ENCODE data around the gene SPOCK1.

Gene SPOCK1

DNA sequence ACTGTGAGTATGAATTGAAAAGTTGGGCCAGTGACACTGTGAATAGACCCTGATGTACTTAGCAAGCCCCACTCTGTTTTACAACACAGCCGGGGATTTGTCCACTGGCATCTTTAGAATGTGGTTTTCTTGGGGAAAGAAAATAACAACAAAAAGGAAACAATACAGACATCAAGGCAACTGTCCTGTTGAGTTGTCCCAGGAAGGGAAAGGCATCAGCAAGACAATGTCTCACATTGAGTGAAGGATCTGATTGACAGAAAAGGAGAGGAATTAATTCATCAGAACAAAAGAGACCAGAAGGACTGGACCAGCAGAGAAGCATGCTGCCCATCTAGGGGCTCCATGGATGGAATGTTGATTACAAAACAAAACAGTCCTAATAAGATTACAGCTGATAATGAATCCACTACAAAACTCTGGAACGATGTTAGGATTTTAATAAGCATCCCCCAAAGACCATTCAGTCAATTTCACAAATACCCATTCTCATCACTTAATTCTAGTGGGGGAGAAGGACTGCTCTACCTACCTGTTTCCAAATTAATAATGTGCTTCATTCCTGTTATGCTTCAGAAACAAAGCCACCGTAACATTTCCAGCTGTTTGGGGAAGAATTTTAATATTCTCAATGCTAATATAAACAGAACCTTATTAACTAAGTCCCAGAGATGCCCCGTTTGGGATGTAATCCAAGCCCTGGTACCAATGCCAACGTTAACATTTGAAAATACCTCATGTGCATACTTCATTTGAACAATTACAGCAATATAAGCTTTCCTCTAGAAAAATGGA lies 298.0 kb downstream of the SPOCK1 start:
- TF ChIP-seq MYC (IDR thresholded peaks at IDR 0.05; ENCODE audit: low read depth, low read length) (no peak), POLR2A (IDR thresholded peaks at IDR 0.05; ENCODE audit: extremely low read depth, insufficient read length) (no peak)
- TF ChIP-seq, protein P1, sequence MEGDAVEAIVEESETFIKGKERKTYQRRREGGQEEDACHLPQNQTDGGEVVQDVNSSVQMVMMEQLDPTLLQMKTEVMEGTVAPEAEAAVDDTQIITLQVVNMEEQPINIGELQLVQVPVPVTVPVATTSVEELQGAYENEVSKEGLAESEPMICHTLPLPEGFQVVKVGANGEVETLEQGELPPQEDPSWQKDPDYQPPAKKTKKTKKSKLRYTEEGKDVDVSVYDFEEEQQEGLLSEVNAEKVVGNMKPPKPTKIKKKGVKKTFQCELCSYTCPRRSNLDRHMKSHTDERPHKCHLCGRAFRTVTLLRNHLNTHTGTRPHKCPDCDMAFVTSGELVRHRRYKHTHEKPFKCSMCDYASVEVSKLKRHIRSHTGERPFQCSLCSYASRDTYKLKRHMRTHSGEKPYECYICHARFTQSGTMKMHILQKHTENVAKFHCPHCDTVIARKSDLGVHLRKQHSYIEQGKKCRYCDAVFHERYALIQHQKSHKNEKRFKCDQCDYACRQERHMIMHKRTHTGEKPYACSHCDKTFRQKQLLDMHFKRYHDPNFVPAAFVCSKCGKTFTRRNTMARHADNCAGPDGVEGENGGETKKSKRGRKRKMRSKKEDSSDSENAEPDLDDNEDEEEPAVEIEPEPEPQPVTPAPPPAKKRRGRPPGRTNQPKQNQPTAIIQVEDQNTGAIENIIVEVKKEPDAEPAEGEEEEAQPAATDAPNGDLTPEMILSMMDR (IDR thresholded peaks at IDR 0.05; ENCODE audit: low read depth, low read length) = no peak
- TF ChIP-seq, protein P2, sequence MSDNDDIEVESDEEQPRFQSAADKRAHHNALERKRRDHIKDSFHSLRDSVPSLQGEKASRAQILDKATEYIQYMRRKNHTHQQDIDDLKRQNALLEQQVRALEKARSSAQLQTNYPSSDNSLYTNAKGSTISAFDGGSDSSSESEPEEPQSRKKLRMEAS (IDR thresholded peaks at IDR 0.05; ENCODE audit: low read depth, low read length) = no peak
- DNase-seq (ENCODE audit: low read depth) = no peak

DNA sequence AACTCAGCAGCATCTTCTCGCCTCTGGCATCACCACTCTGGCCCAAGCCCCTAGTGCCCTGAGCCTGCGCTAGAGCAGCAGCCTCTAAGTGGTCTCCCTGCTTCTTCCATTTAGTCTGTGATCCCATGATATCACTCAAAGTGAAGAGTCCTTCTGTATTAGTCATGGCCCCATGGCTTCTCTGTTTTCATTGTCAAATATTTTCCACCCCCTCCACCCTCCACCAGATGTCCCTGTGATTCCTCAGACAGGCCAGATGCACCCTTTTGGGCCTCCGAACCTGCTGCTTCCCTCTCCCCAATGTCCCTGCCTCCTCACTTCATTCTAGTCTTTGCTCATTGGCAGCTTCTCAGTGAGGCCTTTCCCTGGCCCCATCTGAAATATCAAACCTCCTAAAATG lies 299.2 kb downstream of the SPOCK1 start:
- TF ChIP-seq, protein P2 (IDR thresholded peaks at IDR 0.05; ENCODE audit: low read depth, low read length) = no peak
- TF ChIP-seq POLR2A (IDR thresholded peaks at IDR 0.05; ENCODE audit: extremely low read depth, insufficient read length) (no peak), MYC (IDR thresholded peaks at IDR 0.05; ENCODE audit: low read depth, low read length) (no peak)
- TF ChIP-seq, protein P1 (IDR thresholded peaks at IDR 0.05; ENCODE audit: low read depth, low read length) = no peak
- no peak overlapping the region for H3K4me3 ChIP-seq (ENCODE audit: low read depth, low read length)
- DNase-seq (ENCODE audit: low read depth) = no peak

More for the DNA sequence above, 298.0 kb downstream of the SPOCK1 start:
- H3K4me3 ChIP-seq (ENCODE audit: low read depth, low read length) = no peak overlapping the region

DNA sequence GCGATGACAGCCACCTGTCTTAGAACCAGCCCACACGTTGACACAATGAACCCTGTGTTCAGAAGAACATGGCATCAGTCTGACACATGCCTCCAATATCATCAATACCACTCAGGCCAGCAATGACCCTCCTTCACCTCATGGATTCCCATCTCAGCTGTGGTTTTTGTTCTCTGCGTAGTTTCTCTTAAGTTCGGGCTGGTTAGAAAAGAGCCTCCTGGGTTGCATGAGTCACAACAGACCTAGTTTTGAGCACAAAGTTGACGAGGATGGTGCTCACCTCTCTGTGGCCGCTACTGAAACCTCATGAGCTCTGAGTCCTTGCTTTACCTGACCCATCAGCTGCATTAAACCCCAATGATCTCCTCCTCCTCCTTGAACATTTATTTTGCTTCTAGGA lies 299.9 kb downstream of the SPOCK1 start:
- no peak overlapping the region for H3K4me3 ChIP-seq (ENCODE audit: low read depth, low read length)
- no peak for DNase-seq (ENCODE audit: low read depth)
- TF ChIP-seq, protein P1 (IDR thresholded peaks at IDR 0.05; ENCODE audit: low read depth, low read length) = no peak
- TF ChIP-seq, protein P2 (IDR thresholded peaks at IDR 0.05; ENCODE audit: low read depth, low read length) = no peak
- no peak for TF ChIP-seq POLR2A (IDR thresholded peaks at IDR 0.05; ENCODE audit: extremely low read depth, insufficient read length)
- no peak for TF ChIP-seq MYC (IDR thresholded peaks at IDR 0.05; ENCODE audit: low read depth, low read length)

DNA sequence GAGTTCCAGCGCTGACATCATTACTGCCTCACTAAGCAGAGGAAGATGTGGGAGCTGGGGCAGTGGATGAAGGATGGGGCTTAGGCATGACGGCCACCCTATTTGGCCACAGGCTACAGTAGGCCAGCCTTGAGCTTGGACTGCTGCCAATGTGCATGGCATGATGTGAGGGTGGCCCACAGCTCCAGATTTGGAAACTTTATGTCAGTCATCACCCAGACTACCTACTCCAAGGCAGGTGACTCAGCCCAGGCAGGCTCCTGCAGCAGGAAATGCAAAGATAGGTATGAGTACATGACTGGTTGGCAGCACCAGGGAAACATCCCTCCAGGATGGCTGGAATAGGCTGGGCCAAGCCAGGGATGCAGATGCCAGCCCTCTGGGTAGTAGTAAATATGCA lies 303.6 kb downstream of the SPOCK1 start:
- no peak overlapping the region for H3K4me3 ChIP-seq (ENCODE audit: low read depth, low read length)
- DNase-seq (ENCODE audit: low read depth) = no peak
- TF ChIP-seq POLR2A (IDR thresholded peaks at IDR 0.05; ENCODE audit: extremely low read depth, insufficient read length) (no peak), MYC (IDR thresholded peaks at IDR 0.05; ENCODE audit: low read depth, low read length) (no peak)
- TF ChIP-seq, protein P2 (IDR thresholded peaks at IDR 0.05; ENCODE audit: low read depth, low read length) = no peak

DNA sequence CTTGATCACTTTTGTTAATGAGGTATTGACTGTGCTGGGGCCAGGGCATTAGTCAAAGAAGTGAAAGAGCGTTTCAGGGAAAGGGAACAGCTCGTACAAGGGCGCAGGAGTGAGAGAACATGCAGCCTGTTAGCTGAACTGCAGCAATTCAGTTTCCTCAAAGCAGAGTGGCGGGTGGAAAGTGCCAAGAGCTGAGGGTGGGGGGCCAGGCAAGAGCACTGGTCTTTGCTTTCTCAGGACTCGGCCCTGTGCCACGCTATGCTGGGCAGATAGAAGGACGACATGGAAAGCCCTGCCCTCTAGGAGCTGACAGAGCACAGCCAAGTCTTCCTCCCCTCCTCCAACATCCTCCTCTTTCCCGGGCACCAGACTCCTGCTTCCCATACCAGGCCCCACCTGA lies 304.8 kb downstream of the SPOCK1 start:
- H3K4me3 ChIP-seq (ENCODE audit: low read depth, low read length) = no peak overlapping the region
- no peak for DNase-seq (ENCODE audit: low read depth)
- TF ChIP-seq, protein P1 (IDR thresholded peaks at IDR 0.05; ENCODE audit: low read depth, low read length) = no peak
- TF ChIP-seq, protein P2 (IDR thresholded peaks at IDR 0.05; ENCODE audit: low read depth, low read length) = no peak
- no peak for TF ChIP-seq MYC (IDR thresholded peaks at IDR 0.05; ENCODE audit: low read depth, low read length)
- no peak for TF ChIP-seq POLR2A (IDR thresholded peaks at IDR 0.05; ENCODE audit: extremely low read depth, insufficient read length)

DNA sequence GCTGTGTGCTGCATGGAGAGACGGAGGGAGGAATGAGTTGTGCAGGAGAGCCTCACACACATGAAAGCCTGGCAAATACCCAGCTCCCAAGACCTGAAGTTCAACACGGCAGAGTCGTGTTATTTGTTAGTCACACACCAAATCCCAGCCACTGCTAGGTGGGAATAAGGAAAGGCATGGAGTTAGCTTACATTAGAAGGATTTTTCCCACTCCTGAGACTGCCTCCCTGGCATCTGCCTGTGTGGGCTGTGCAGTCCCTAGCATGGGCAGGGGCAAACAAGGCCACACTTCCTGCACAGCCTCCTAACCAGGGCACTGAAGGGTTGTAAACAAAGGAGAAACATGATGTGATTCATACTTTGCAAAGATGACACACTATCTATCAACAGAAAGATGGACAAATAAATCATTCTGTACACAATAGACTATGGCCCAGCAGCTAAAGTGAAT lies 306.8 kb downstream of the SPOCK1 start:
- DNase-seq (ENCODE audit: low read depth) = no peak
- H3K4me3 ChIP-seq (ENCODE audit: low read depth, low read length) = no peak overlapping the region
- TF ChIP-seq MYC (IDR thresholded peaks at IDR 0.05; ENCODE audit: low read depth, low read length) (no peak), POLR2A (IDR thresholded peaks at IDR 0.05; ENCODE audit: extremely low read depth, insufficient read length) (no peak)
- TF ChIP-seq, protein P1 (IDR thresholded peaks at IDR 0.05; ENCODE audit: low read depth, low read length) = no peak
- TF ChIP-seq, protein P2 (IDR thresholded peaks at IDR 0.05; ENCODE audit: low read depth, low read length) = no peak
